Brain microvascular endothelial cell (primary cell): ENCODE results near the gene ANGPTL1.

Experiments used
- DNase-seq: peaks from one replicate; pipeline ENCODE4 v3.0.0-alpha.2; 2020
- H3K27ac ChIP-seq: fragments of 250-450 bp; sonication (Bioruptor Pico); 2 replicates; pipeline ENCODE4 v1.5.1; 2020; ENCODE audit warnings: mild to moderate bottlenecking, moderate library complexity
- H3K27me3 ChIP-seq: fragments of 250-450 bp; sonication (Bioruptor Pico); replicated peaks from 2 replicates; pipeline ENCODE4 v1.5.1; 2020; ENCODE audit warnings: mild to moderate bottlenecking
- H3K36me3 ChIP-seq: fragments of 250-450 bp; sonication (Bioruptor Pico); replicated peaks from 2 replicates; pipeline ENCODE4 v1.5.1; 2020; ENCODE audit warnings: mild to moderate bottlenecking
- H3K4me3 ChIP-seq: 2 replicates; pipeline ENCODE4 v1.5.1; 2011; ENCODE audit warnings: low read depth, mild to moderate bottlenecking, control low read depth, low read length, moderate library complexity
- CTCF ChIP-seq: IDR thresholded peaks from 2 replicates; pipeline ENCODE4 v1.5.1; 2011; ENCODE audit warnings: low read depth, mild to moderate bottlenecking, moderate library complexity, low read length, control low read depth, inconsistent platforms; ENCODE audit errors: missing control alignments
- in situ Hi-C: cut with HindIII; loops from 2 replicates; pipeline ENCODE4 v1.10.0; 2017; ENCODE audit warnings: low sequenced_read_pairs, low pct_ligation_motif_present

ANGPTL1 gene

GRCh38 chr1:178912597-178912996 lies 41.7 kb upstream of the ANGPTL1 start:
- DNase-seq: no peak
- no peak for TF ChIP-seq CTCF
- H3K27ac ChIP-seq: no peak overlapping the region
- H3K4me3 ChIP-seq: no peak overlapping the region
- peaks cover 3% of the 10 kb centered on the region for H3K36me3 ChIP-seq
- in situ Hi-C loops: no loop called here
- H3K27me3 ChIP-seq: no peaks in the 10 kb centered on the region

GRCh38 chr1:178910023-178910422 lies 39.1 kb upstream of the ANGPTL1 start:
- H3K27ac ChIP-seq: no peak overlapping the region
- no peaks in the 10 kb centered on the region for H3K36me3 ChIP-seq
- no peak for DNase-seq
- no peak for TF ChIP-seq CTCF
- in situ Hi-C loops: no loop called here
- no peaks in the 10 kb centered on the region for H3K27me3 ChIP-seq
- no peak overlapping the region for H3K4me3 ChIP-seq

- no peak for DNase-seq
- H3K4me3 ChIP-seq: no peak overlapping the region
- H3K27me3 ChIP-seq: no peaks in the 10 kb centered on the region
- H3K36me3 ChIP-seq: no peaks in the 10 kb centered on the region
- in situ Hi-C loops: no loop called here
- TF ChIP-seq CTCF: no peak
- no peak overlapping the region for H3K27ac ChIP-seq
These were observed 37.5 kb upstream of the ANGPTL1 start for GRCh38 chr1:178908358-178908757.

GRCh38 chr1:178901482-178902125 lies 30.7 kb upstream of the ANGPTL1 start:
- TF ChIP-seq CTCF: no peak
- H3K36me3 ChIP-seq: peaks cover 4% of the 10 kb centered on the region
- no peaks in the 10 kb centered on the region for H3K27me3 ChIP-seq
- in situ Hi-C loops: no loop called here
- no peak overlapping the region for H3K4me3 ChIP-seq
- H3K27ac ChIP-seq: no peak overlapping the region
- no peak for DNase-seq

- in situ Hi-C loops: no loop called here
These were observed 28.5 kb upstream of the ANGPTL1 start for GRCh38 chr1:178899402-178899801.

More at GRCh38 chr1:178899402-178899801, 28.5 kb upstream of the ANGPTL1 start:
- TF ChIP-seq CTCF: no peak
- DNase-seq: no peak
- H3K27ac ChIP-seq: no peak overlapping the region
- peaks cover 4% of the 10 kb centered on the region for H3K36me3 ChIP-seq
- H3K27me3 ChIP-seq: no peaks in the 10 kb centered on the region
- no peak overlapping the region for H3K4me3 ChIP-seq
